Measurements from ENCODE around the gene SH3D19.
"Not testable (repeated sequence)": the region's sequence is repeated elsewhere in the genome, so short reads cannot be mapped to it uniquely, and the experiment has no call there.

SH3D19 gene

DNA sequence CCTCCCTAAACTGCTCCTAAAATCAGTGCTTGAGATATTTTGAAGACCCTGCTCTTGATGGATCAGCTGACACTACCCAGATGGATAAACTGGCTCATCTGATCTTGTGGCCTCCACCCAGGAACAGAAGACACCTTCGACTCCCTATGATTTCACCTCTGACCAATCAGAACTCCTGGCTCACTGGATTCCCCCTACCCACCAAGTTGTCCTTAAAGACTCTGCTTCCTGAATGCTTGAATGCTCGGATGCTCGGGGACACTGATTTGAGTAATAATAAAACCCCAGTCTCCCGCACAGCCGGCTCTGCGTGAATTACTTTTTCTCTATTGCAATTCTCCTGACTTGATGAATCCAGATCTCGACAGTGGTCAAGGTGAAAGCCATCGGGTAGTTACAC, 237.9 kb downstream of the SH3D19 start:
- no peak for DNase-seq

- DNase-seq, result not testable (repeated sequence)
Observed at GRCh38 chr4:151077978-151078377, 247.4 kb downstream of the SH3D19 start.

GRCh38 chr4:151074416-151074916, 250.9 kb downstream of the SH3D19 start:
- DNase-seq, result no peak
